SH-SY5Y (cell line): ENCODE data around the gene STT3B.

ENCODE experiments used
- GATA2 ChIP-seq: IDR thresholded peaks from 2 replicates; pipeline ENCODE4 v1.6.1; 2011; ENCODE audit warnings: mild to moderate bottlenecking, low read depth, low read length
- GATA3 ChIP-seq: IDR thresholded peaks from 2 replicates; pipeline ENCODE4 v1.6.1; 2011; ENCODE audit warnings: low read depth, mild to moderate bottlenecking, low read length, moderate library complexity

DNA sequence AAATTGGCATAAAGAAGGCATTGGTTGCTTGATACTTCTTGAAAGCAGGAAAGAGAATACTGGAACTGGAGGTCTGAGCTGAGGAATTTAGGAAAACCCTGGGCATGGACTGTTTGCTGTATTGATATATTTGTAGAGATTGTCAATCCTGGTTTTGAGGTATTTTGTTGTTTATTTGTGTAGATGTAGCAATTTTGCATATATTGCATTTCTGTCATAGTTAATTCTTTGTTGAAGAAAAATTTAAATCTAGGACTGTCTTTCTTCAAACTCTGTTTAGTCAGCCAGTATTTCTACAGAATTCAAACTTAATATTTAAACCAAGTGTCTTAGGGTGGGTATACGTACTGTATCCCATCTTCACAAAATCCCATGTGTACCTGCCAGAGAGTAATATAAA lies 9.5 kb downstream of the STT3B start:
- TF ChIP-seq GATA2 (no peak), GATA3 (no peak)
